Activated CD8-positive, alpha-beta memory T cell treated with anti-CD3 and anti-CD28 coated beads, Interleukin-2, amount 50 U/mL, for 1 hour (primary cell): ENCODE data around the gene USH1G.
A peak's percentile ranks its signal among the peaks of the same experiment; 100 is the strongest.
"Not testable (repeated sequence)": the region's sequence is repeated elsewhere in the genome, so short reads cannot be mapped to it uniquely, and the experiment has no call there.

Source experiments
- DNase-seq: peaks from one replicate; pipeline ENCODE4 v3.0.0-alpha.2; 2020; ENCODE audit errors: extremely low read depth

USH1G gene

GRCh38 chr17:74930535-74931036 is 7.5 kb upstream of the USH1G start:
- no peak for DNase-seq

- no peak for DNase-seq
Observed at GRCh38 chr17:74928786-74929185, 5.7 kb upstream of the USH1G start.

GRCh38 chr17:74925242-74925641 is 2.2 kb upstream of the USH1G start:
- no peak for DNase-seq

- no peak for DNase-seq
Observed at GRCh38 chr17:74924250-74924948, 1.3 kb upstream of the USH1G start, which contains the start of gene OTOP2. Gene OTOP2 (plus strand): TSS chr17:74924273. CDS start chr17:74924633, 360 bp downstream.

GRCh38 chr17:74923538-74924249 is 639 bp upstream of the USH1G start:
- DNase-seq: peak; percentile 17

GRCh38 chr17:74922172-74922571 is 883 bp downstream of the USH1G start:
- DNase-seq: no peak

- no peak for DNase-seq
Observed at GRCh38 chr17:74921769-74922168, 1.3 kb downstream of the USH1G start.

- no peak for DNase-seq
Observed at GRCh38 chr17:74921026-74921681, 1.9 kb downstream of the USH1G start.

- no peak for DNase-seq
Observed at GRCh38 chr17:74920642-74921025, 2.4 kb downstream of the USH1G start.

- no peak for DNase-seq
Observed at GRCh38 chr17:74920306-74920620, 2.8 kb downstream of the USH1G start.

GRCh38 chr17:74919440-74920305 is 3.4 kb downstream of the USH1G start:
- DNase-seq: no peak

GRCh38 chr17:74918906-74919305 is 4.1 kb downstream of the USH1G start:
- no peak for DNase-seq

- DNase-seq: no peak
Observed at GRCh38 chr17:74917430-74917829, 5.6 kb downstream of the USH1G start.

- no peak for DNase-seq
Observed at GRCh38 chr17:74916851-74917199, 6.2 kb downstream of the USH1G start.

- DNase-seq: no peak
Observed at GRCh38 chr17:74916136-74916850, 6.8 kb downstream of the USH1G start.

GRCh38 chr17:74911423-74911822 is 11.6 kb downstream of the USH1G start:
- DNase-seq: not testable (repeated sequence)

GRCh38 chr17:74909097-74909496 is 14.0 kb downstream of the USH1G start:
- DNase-seq: not testable (repeated sequence)

GRCh38 chr17:74907012-74907411 is 16.0 kb downstream of the USH1G start:
- DNase-seq: no peak

GRCh38 chr17:74906214-74906793 is 16.8 kb downstream of the USH1G start:
- DNase-seq: not testable (repeated sequence)

GRCh38 chr17:74904687-74905409 is 18.2 kb downstream of the USH1G start:
- DNase-seq: no peak
